ENCODE data around the gene JAKMIP1. TPM values are rescaled to one million over a fixed set of nuclear protein-coding genes. Genes with fewer than 3 reads are reported as not detected.

Gene JAKMIP1
- total RNA-seq, 6 donors from 2014 or later: 0.40 to 6.8 (median 1.0) TPM

- DNase-seq (no peak), ATAC-seq (ENCODE audit: low FRiP score in 2 of 2) (no peak)
- Histone ChIP-seq H3K27me3 (no peaks in the 10 kb centered on the region), H3K27ac (no peak overlapping the region), H3K9me3 (no peaks in the 10 kb centered on the region), H3K36me3 (no peaks in the 10 kb centered on the region), H3K4me1 (peaks cover 0 to 5% (median 1%) of the 10 kb centered on the region in 4 donors), H3K4me3 (no peak overlapping the region)
- TF ChIP-seq POLR2A (IDR thresholded peaks at IDR 0.05): no peak
- no peak for TF ChIP-seq EP300 (IDR thresholded peaks at IDR 0.05)
- no peak for TF ChIP-seq CTCF (IDR thresholded peaks at IDR 0.05)
- TF ChIP-seq POLR2AphosphoS5 (IDR thresholded peaks at IDR 0.05): no peak
- 88 to 96% methylated on average over 5 of the region's 5 CpGs for WGBS, 2 donors
Observed at GRCh38 chr4:6097581-6097980, 102.8 kb downstream of the JAKMIP1 start.

- no peak for ATAC-seq (ENCODE audit: low FRiP score in 2 of 2)
- peaks cover 0 to 12% (median 1%) of the 10 kb centered on the region in 4 donors for H3K4me1 ChIP-seq
- no peaks in the 10 kb centered on the region for H3K36me3 ChIP-seq
- TF ChIP-seq POLR2A (IDR thresholded peaks at IDR 0.05) (no peak), CTCF (IDR thresholded peaks at IDR 0.05) (no peak), EP300 (IDR thresholded peaks at IDR 0.05) (no peak), POLR2AphosphoS5 (IDR thresholded peaks at IDR 0.05) (no peak)
- no peak overlapping the region for H3K27ac ChIP-seq
- no peaks in the 10 kb centered on the region for H3K9me3 ChIP-seq
- no peak for DNase-seq
- WGBS, 2 donors: 80 to 81% methylated on average over 6 of the region's 6 CpGs
- H3K4me3 ChIP-seq: no peak overlapping the region
- H3K27me3 ChIP-seq: no peaks in the 10 kb centered on the region
Observed at GRCh38 chr4:6095897-6096296, 104.5 kb downstream of the JAKMIP1 start.

DNA sequence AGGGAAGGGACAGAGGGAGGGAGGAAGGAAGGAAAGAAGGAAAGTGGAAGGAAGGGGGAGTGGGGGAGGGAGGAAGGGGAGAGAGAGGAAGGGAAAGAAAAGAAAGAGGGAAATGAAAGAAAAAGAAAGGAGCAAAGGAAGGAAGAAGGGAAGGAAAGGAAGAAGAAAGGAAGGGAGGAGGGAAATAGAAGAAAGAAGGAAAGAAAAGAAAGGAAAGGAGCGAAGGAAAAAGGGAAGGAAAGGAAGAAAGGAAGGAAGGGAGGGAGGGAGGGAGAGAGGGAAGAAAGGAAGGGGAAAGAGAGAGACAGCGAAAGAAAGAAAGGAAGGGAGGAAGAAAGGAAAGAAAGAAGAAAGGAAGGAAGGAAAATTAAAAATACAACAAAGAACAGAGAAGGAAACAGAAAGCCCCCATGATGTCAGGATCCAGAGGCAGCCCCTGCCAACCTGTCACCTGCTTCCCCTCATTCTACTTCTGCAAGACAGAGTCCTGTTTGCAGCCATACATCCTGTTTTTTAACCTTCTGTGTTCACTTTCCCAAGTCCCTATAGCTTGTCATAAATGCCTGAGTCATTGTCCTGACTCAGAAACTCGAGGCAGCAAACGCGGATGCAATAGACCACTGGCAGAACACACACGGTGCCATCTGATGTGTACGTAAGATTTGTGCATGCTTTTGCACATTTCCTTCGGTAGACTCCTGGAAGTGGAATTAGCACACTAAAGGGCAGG is 105.2 kb downstream of the JAKMIP1 start:
- Histone ChIP-seq H3K27ac (peak overlapping the region in 1 of 4 donors; percentile 14), H3K4me1 (peaks cover 0 to 12% (median 1%) of the 10 kb centered on the region in 4 donors), H3K36me3 (no peaks in the 10 kb centered on the region), H3K9me3 (no peaks in the 10 kb centered on the region), H3K27me3 (no peaks in the 10 kb centered on the region), H3K4me3 (no peak overlapping the region)
- DNase-seq (no peak), ATAC-seq (ENCODE audit: low FRiP score in 2 of 2) (no peak)
- TF ChIP-seq POLR2A (IDR thresholded peaks at IDR 0.05) (no peak), POLR2AphosphoS5 (IDR thresholded peaks at IDR 0.05) (no peak), CTCF (IDR thresholded peaks at IDR 0.05) (no peak), EP300 (IDR thresholded peaks at IDR 0.05) (no peak)
- WGBS, 2 donors: 40 to 41% methylated on average over 8 of the region's 8 CpGs

DNA sequence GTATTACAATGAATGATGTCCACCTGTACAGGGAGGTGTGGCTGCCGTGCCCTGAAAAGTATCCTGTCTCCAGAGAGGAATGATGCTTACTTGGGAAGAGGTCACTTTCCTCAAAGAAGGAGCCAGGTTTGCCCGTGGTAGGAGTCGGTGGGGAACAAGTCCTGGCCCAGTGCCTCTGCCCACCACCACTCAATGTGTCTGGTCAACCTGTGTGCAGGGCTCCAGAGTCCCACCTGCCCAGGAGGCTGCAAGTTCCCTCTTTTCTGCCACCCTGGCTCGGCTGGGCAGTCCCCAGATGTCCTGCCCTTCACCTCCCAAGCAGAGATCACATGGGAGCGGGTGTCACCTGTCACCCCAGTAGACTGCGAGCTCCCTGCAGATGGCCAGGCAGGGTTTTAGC is 106.7 kb downstream of the JAKMIP1 start:
- TF ChIP-seq CTCF (IDR thresholded peaks at IDR 0.05) (no peak), POLR2AphosphoS5 (IDR thresholded peaks at IDR 0.05) (no peak), POLR2A (IDR thresholded peaks at IDR 0.05) (no peak), EP300 (IDR thresholded peaks at IDR 0.05) (no peak)
- H3K4me3 ChIP-seq: no peak overlapping the region
- H3K27ac ChIP-seq: no peak overlapping the region
- ATAC-seq (ENCODE audit: low FRiP score in 2 of 2): no peak
- peaks cover 0 to 12% (median 1%) of the 10 kb centered on the region in 4 donors for H3K4me1 ChIP-seq
- H3K27me3 ChIP-seq: no peaks in the 10 kb centered on the region
- no peaks in the 10 kb centered on the region for H3K9me3 ChIP-seq
- 87% methylated on average over 6 of the region's 6 CpGs for WGBS, 2 donors
- no peak for DNase-seq
- H3K36me3 ChIP-seq: no peaks in the 10 kb centered on the region

DNA sequence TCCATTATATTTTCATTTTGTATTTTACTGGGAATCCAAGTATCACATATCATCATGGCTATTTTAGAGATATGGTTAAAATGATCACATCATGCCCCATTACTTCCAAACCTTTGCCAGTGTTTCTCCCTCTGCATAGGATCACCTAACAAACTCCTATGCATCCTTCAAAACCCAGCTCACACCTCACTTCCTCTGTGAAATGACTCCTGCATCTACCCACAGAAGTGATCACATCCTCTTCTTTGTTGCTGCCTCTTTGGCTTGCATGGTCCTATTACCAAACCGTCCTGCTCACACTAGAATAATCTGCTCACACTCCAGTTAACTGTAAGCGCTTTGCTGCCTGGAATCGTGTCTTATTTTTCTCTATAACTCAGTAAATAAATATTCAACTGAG is 107.4 kb downstream of the JAKMIP1 start:
- no peaks in the 10 kb centered on the region for H3K27me3 ChIP-seq
- peaks cover 0 to 12% (median 1%) of the 10 kb centered on the region in 4 donors for H3K4me1 ChIP-seq
- TF ChIP-seq CTCF (IDR thresholded peaks at IDR 0.05): no peak
- no peak for TF ChIP-seq POLR2AphosphoS5 (IDR thresholded peaks at IDR 0.05)
- TF ChIP-seq EP300 (IDR thresholded peaks at IDR 0.05): no peak
- TF ChIP-seq POLR2A (IDR thresholded peaks at IDR 0.05): no peak
- H3K27ac ChIP-seq: no peak overlapping the region
- no peak overlapping the region for H3K4me3 ChIP-seq
- DNase-seq (no peak), ATAC-seq (ENCODE audit: low FRiP score in 2 of 2) (no peak)
- 92 to 94% methylated on average over 3 of the region's 3 CpGs for WGBS, 2 donors
- no peaks in the 10 kb centered on the region for H3K9me3 ChIP-seq
- no peaks in the 10 kb centered on the region for H3K36me3 ChIP-seq

Data from upper lobe of left lung (tissue), 6 donors.